SKM-1 (cell line): ENCODE results near the gene MYOD1.

ENCODE experiments used
- DNase-seq: peaks from one replicate; lab custom pipeline; 2025; ENCODE audit not compliant: unreplicated experiment; lab: John Stamatoyannopoulos, UW

The MYOD1 gene

DNA sequence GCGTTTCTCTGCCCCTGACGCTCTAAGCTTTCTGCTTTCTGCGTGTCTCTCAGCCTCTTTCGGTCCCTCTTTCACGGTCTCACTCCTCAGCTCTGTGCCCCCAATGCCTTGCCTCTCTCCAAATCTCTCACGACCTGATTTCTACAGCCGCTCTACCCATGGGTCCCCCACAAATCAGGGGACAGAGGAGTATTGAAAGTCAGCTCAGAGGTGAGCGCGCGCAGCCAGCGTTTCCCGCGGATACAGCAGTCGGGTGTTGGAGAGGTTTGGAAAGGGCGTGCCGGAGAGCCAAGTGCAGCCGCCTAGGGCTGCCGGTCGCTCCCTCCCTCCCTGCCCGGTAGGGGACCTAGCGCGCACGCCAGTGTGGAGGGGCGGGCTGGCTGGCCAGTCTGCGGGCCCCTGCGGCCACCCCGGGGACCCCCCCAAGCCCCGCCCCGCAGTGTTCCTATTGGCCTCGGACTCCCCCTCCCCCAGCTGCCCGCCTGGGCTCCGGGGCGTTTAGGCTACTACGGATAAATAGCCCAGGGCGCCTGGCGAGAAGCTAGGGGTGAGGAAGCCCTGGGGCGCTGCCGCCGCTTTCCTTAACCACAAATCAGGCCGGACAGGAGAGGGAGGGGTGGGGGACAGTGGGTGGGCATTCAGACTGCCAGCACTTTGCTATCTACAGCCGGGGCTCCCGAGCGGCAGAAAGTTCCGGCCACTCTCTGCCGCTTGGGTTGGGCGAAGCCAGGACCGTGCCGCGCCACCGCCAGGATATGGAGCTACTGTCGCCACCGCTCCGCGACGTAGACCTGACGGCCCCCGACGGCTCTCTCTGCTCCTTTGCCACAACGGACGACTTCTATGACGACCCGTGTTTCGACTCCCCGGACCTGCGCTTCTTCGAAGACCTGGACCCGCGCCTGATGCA lies at the start of gene MYOD1:
Gene MYOD1 (plus strand): TSS at position 544 of the 910 bp plus-strand sequence. CDS start 212 bp downstream, at position 756.
- DNase-seq, result no peak

DNA sequence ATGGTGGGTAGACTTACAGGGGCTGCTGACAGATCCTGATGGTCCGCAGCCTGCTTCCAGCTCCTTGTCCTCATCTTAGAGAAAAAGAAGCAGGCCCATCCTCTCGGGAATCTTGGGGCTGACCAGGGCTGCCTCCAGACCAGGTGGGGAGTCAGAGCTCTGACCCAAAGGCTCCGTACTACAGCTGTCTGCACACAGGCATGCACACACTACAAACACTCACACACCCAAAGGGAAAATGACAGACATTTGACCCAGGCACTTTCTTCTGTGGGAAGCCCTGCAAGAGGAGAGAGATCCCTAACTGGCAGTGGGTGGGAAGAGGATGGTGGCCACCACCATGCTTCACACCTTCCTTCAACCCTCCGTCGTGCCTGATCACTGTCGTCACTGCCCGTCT lies 46.9 kb upstream of the MYOD1 start:
- no peak for DNase-seq

GRCh38 chr11:17673951-17674350 lies 45.4 kb upstream of the MYOD1 start:
- DNase-seq, result no peak

DNA sequence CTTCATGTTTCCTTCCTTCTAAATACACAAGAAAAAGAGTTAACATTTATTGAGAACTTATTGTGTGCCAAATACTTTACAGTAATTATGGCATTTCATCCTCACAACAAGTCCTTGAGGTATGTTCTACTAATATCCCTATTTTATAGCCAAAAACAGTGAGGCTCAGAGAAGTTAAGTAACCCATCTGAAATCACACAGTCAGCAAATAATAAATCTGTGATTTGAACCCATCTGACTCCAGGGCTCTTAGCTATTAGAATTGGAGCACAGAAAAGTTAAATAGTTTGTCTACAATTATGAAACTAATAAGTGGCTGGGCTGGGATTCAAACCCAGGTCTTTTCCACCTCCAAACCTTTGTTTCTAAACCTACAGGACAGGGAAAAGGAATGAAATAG lies 36.5 kb upstream of the MYOD1 start:
- DNase-seq, result no peak

GRCh38 chr11:17683377-17684161 lies 35.8 kb upstream of the MYOD1 start:
- no peak for DNase-seq

- no peak for DNase-seq
These were observed 34.8 kb upstream of the MYOD1 start for GRCh38 chr11:17684550-17684949.

DNA sequence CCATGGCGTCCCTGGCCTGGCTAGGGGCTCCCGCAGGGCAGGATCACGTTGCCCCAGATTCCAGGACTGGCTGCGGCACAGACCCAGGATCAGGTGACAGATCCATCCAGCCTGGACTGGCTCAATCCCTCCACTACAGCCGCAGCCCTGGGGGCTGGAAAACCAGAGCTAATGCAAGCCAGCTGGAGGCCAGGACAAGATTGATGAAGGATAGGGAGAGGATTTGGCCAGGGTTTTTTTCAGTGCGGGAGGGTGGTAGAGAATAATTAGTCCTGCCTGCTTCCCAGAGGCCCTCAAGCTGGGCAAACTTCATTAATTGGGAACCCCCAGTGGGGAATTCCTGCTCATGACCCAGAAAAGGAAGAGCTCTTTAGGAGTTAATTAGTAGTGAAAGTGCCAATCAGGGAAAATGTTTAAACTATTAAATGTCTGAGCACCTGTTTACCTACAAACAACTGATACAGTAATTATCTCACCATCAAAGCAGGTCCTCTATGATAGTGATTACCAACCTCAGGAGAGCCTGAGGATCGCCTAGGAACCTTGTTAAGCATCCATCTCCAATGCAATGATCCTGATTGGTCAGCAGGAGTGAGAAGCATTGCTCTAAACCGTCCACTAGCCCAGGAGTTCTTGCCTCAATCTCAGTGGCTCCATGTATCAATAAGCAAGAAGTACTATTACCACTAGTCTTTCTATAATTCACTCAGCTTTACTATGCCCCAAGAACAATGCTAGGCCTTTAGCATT lies 33.0 kb upstream of the MYOD1 start:
- no peak for DNase-seq

DNA sequence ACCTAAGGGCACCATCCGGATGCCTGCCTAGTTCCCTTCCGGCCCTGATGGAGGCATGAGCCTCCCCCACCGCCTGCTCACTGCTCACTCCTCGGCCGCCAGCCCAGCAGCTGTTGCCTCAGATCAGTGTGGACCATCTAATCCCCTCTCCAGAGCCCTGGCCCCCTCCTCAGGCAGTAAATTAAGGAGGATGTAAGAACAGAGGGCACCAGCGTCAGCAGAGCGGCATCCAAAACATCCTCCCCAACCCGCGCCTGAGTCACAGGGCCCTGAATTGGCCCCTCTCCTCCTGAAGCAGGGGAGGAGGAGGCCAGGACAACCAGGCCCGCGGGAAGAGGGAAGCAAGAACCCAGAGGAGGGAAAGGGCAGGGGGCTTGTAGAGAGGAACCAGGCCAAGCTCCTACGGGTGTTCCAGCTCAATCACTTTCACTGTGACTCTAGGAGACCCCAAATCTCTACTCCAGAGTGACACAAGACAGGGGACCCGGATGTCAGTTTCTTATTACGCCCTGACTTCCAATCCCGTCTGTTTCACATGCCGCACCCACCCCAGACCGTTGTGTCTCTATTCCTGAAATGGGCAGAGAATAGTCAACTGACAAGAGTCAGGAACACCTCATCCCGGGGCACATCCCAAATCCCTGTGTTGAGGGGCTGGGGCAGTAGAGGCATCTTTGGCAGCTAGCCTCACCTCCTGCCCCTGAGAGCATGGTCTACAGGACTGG lies 31.3 kb upstream of the MYOD1 start:
- no peak for DNase-seq

- DNase-seq, result no peak
These were observed 27.8 kb upstream of the MYOD1 start for GRCh38 chr11:17691550-17691949.

DNA sequence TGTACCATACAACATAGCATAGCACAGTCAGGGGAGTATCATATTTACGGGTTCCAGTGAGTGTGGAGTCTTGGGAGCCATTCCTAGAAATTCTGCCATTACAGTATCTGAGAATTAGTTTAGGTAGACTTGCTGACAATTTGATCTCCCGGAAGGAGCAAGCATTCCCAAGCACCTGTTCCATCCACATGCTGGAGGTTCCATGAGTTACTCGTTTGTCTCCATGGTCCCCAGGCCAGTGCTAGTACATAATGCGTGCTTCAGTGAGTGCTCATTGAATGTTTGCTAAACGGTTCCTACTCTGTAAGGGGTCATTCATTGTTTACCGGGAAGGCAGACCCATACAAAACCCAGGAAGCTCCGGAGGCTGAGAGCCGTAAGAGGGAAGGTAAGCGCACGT lies 27.4 kb upstream of the MYOD1 start:
- DNase-seq, result no peak

GRCh38 chr11:17692931-17693330 lies 26.4 kb upstream of the MYOD1 start:
- DNase-seq, result no peak

DNA sequence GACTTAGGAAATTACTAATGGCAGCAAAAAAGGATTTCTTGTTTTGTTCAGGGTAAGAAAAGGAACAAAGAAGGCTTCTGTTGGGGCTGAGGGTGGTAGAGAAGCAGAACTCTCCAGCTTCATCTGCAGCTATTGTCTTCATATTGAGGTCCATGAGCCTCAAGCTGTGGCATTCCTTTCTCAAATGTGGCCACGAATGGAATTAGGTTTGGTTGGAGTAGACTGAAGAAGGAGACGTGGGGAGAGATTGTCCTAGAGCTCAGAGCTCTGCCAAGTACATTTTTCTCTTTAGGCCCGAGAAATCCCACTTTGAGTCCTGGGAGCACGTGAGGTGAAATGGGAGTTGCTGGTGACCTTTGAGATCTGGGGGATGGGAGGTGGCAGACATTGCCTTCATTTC lies 25.8 kb upstream of the MYOD1 start:
- DNase-seq, result no peak

DNA sequence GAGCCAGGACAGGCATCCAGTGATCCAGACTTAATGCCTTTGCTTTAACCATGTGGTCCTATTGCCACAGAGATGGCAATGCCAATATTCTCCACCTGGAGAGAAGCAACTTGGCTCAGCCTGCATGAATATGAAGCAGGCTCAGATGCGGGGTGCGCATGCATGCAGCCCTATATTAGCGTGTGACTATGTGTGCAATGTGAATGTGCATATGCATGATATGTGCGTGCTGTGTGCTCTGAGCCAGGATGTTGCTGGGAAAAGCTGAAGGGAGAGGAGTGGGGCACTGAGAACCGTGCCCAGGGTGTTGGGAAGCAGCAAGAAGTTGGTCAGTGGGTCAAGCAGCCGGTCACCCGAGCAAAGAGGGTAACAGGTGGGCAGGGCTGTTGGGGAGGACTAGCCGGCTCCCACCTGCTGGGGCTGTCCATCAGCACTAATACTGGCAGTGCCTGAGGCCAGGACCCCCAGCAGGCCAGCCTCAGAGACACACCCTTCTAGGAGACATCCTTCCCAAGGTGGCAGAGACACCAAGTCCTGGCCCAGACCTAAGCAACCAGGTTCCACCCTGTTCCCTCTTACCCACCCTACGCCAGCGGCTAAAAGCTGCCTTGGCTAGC lies 24.8 kb upstream of the MYOD1 start:
- DNase-seq, result no peak

DNA sequence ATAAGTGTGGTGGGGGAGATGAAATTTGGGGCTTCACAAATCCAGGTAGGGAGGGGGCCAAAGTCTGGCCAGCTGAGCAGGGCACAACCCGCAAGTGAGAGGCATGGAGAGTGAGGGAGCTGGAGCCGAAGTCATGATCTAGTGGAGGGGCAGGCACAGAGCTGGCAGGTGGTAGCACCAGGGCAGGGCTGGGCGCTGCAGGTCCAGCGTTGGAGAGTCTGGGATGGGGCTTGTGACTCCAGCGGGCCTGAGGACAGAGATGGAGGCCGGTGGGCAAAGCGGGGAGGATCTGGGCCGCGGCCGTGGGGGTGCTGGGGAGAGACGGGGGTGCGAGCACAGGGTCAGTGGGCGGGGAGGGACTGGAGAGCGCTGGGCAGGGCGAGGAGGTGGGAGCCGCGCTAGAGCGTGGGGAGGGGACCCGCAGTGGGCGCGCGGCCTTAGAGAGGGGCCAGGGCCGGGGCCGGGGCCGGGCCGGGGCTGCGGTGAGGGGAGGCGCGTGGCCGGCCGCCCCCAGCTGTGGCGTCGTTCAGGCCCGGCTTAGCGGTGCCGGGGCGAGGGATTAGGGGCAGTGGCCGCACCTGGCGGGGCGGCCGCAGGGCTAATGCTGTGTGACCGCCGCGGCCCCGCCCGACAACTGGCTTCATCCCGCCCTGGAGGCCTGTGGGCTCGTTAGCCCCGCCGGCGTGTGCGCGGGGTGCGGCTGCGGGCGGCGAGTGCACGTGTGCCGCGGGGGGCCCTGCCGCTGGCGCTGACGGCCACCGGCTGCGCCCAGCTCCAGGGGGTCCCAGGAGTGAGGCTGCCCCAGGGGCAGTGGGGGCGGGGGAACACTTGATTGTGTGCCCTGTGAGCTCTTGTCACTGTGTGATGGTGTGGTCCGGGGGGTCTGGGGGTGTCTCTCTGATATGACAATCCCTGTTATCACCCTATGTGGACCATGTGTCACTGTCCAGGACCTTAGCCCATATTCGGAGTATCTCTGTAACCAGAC lies 23.6 kb upstream of the MYOD1 start:
- DNase-seq, result no peak

DNA sequence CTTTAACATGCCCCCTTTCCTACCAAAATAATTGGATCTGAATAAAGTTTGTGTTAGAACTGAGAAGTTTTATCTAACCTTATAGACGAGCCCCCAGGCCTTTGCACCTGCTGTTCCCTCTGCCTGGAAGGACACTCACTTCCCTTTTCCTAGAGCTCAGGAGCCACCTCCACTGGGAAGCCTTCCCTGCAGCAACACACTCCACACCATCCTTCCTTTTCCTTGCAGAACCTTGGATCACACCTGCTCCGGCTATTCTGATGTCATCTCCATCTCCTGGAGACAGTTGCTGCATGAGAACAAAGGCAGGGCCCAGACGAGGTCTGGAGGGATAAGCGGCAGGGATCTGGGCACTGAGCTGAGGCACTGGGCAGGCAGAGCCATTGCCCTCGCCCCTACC lies 22.6 kb upstream of the MYOD1 start:
- DNase-seq, result no peak

- DNase-seq, result no peak
These were observed 22.0 kb upstream of the MYOD1 start for GRCh38 chr11:17697175-17697949.

- DNase-seq, result no peak
These were observed 19.9 kb upstream of the MYOD1 start for GRCh38 chr11:17699147-17700114.
